WERI-Rb-1 (cell line): ENCODE measurements around the gene RBFOX1.

ENCODE experiments used
- DNase-seq: peaks from one replicate; pipeline ENCODE4 v3.0.0-alpha.2; 2020
- H3K27ac ChIP-seq: fragments of 250-450 bp; sonication (Bioruptor Pico); 2 replicates; pipeline ENCODE4 v1.5.1; 2020; ENCODE audit warnings: mild to moderate bottlenecking, moderate library complexity
- H3K27me3 ChIP-seq: fragments of 250-450 bp; sonication (Bioruptor Pico); 2 replicates; pipeline ENCODE4 v1.5.1; 2021; ENCODE audit warnings: mild to moderate bottlenecking, low read depth, moderate library complexity; ENCODE audit not compliant: insufficient read depth, severe bottlenecking
- H3K36me3 ChIP-seq: fragments of 250-450 bp; sonication (Bioruptor Pico); 2 replicates; pipeline ENCODE4 v1.5.1; 2020; ENCODE audit warnings: mild to moderate bottlenecking, moderate library complexity
- H3K4me3 ChIP-seq: 2 replicates; pipeline ENCODE4 v1.5.1; 2011; ENCODE audit warnings: low read depth, mild to moderate bottlenecking, control low read depth, low read length
- H3K9me3 ChIP-seq: fragments of 250-450 bp; sonication (Bioruptor Pico); 2 replicates; pipeline ENCODE4 v1.5.1; 2021; ENCODE audit warnings: mild to moderate bottlenecking, moderate library complexity; ENCODE audit not compliant: severe bottlenecking
- TF ChIP-seq, protein P1 (sequence below): IDR thresholded peaks from 2 replicates; pipeline ENCODE4 v1.5.1; 2011; ENCODE audit warnings: low read depth, mild to moderate bottlenecking, control low read depth, inconsistent platforms, low read length

The RBFOX1 gene

DNA sequence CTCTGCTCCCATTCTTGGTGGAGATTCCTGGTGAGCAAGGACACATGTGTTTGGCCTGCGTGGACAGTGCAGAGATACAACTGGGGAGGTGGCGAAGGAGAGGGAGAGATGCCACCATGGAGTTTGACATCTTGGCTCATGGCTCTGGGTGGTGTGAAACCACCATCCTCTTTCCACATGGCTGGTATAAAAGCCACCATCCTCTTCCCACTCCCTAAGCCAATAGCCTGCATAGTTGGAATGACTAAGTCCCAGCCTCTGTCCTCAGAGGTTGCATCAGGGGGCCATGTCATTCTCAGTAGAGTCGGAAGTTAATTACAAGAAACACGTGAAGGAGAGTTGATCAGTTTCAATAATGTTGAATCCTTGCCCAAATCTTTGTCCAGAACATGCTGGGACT, 10.0 kb downstream of the RBFOX1 start:
- Histone ChIP-seq H3K36me3 (no peaks in the 10 kb centered on the region), H3K27ac (no peak overlapping the region), H3K27me3 (no peaks in the 10 kb centered on the region), H3K4me3 (no peak overlapping the region), H3K9me3 (no peaks in the 10 kb centered on the region)
- TF ChIP-seq, protein P1, sequence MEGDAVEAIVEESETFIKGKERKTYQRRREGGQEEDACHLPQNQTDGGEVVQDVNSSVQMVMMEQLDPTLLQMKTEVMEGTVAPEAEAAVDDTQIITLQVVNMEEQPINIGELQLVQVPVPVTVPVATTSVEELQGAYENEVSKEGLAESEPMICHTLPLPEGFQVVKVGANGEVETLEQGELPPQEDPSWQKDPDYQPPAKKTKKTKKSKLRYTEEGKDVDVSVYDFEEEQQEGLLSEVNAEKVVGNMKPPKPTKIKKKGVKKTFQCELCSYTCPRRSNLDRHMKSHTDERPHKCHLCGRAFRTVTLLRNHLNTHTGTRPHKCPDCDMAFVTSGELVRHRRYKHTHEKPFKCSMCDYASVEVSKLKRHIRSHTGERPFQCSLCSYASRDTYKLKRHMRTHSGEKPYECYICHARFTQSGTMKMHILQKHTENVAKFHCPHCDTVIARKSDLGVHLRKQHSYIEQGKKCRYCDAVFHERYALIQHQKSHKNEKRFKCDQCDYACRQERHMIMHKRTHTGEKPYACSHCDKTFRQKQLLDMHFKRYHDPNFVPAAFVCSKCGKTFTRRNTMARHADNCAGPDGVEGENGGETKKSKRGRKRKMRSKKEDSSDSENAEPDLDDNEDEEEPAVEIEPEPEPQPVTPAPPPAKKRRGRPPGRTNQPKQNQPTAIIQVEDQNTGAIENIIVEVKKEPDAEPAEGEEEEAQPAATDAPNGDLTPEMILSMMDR: no peak
- no peak for DNase-seq

DNA sequence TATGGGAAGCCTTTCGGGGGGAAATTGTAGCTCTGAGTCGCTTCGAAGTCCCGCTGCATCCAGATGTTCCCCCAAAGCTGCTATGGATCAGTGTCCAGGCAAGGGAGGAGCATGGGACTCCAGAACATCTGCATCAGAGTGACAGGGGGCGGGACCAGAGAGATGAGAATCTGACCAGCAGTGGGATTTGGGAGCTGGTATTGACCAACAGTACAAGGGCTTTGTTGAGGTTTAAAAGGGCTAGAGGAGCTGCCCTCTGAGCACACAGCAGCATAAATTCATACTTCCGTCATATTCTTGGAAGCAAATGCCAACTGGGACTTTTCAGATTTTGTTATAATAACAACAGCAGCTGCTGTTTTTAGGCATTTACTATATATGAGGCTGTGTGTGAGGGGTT, 10.6 kb downstream of the RBFOX1 start:
- H3K36me3 ChIP-seq: no peaks in the 10 kb centered on the region
- no peaks in the 10 kb centered on the region for H3K9me3 ChIP-seq
- TF ChIP-seq, protein P1: no peak
- H3K27ac ChIP-seq: no peak overlapping the region
- H3K27me3 ChIP-seq: no peaks in the 10 kb centered on the region
- no peak overlapping the region for H3K4me3 ChIP-seq
- DNase-seq: no peak

DNA sequence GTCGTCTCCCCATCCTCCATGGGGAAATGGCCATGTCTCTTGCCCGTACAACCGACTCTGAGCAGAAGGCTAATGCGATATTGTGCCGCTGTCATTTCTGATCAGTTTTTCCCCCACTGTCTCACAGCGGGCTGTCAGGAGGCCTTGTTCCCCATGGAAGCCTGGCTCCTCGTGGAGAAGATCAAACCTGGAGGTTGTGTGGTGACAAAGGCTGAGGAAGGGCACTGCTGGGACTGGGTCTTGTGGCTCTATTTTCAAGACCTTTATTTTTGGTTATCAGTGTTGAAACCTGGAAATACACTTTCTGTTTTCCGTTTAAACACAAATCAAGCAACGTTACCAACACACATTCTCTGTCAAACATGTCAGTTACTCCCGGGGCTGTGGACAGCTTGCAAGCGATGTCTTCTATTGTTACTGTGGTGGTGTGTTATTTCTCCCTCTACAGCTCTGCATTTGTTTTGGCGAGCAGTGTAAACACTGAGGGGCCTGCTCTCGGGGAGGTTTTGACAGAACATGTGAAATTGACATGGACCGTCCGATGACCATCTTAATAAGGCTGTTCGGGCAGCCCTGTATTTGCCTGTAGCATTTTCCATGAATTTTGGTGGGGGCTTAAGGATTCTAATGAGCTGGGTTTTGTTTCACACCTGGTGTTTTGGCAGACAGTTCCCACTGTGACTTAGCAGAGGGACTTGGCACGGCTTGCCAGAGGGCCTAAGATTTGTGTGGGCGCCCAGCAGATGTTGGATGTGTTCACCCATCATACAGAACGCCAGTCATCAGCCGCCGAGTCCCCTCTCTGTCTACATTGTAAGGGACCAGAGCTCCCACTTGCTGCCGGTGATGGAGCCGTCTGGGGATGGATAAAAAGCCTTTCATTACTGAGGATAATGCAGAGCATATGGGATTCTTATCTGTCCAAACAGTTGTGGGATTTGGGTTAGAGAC, 12.5 kb downstream of the RBFOX1 start:
- H3K27ac ChIP-seq: no peak overlapping the region
- TF ChIP-seq, protein P1: no peak
- no peak overlapping the region for H3K4me3 ChIP-seq
- H3K27me3 ChIP-seq: no peaks in the 10 kb centered on the region
- H3K9me3 ChIP-seq: no peaks in the 10 kb centered on the region
- H3K36me3 ChIP-seq: no peaks in the 10 kb centered on the region
- no peak for DNase-seq

DNA sequence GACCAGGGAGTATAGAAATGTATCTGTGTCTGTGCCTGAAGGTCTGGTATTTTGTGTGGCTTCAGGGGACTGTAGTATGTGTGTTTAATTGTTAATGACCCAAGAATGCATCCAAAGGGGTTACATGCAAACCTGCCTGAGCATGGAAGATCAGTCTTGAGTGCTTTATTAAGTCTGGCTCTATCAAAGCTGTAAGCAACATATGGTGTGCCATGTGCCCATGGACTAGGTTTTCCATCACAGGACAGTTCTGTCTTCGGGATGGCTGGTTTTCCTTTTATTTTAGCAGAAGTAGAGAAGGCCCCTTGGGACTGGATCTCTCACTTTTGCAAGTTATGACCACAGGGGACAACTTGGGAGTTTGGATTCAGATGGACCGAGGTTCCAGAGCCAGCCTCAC, 18.2 kb downstream of the RBFOX1 start:
- Histone ChIP-seq H3K9me3 (no peaks in the 10 kb centered on the region), H3K27ac (no peak overlapping the region), H3K36me3 (no peaks in the 10 kb centered on the region), H3K4me3 (no peak overlapping the region), H3K27me3 (no peaks in the 10 kb centered on the region)
- no peak for DNase-seq
- TF ChIP-seq, protein P1: no peak

DNA sequence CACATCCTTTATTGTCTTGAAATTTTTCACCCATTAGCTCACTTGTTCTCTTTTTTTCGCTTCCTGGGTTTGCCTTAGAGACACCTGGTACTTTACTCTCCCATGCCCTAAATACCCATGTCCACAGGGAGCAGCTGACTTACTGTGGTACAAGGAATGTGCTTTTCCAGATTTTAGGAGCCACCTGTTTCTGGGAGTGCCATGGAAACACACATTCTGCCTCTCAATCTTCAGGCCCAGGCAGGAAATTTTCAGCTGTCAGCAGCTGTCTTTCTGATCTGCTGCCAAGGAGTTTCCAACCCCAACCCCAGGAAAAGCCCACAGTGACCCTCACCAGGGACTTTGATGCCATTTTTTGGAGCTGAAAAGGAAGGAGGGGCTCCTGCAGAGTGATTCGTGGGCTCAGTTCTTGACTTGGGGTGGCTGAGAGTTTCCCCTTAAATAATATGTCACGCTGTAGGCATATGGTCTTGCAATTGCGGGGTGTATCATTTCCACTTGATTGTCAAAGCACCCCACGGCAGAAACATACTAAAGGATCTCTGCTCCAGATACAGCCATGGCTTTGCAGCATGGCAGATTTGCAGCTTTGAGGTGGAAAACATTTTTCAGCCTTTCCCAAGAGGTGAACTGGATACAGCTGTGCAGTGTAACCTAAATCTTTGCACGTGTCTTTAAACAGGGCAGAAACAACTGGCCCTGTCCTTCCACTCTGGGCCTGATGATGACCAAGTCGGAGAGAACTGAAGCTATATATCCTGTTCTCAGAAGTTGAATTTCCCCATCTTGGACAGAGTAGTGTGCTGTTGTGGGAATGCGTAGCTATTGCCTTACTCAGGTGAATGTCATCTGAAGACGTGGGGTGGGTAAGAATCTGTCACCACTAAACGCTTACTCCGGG, 19.2 kb downstream of the RBFOX1 start:
- TF ChIP-seq, protein P1: no peak
- no peaks in the 10 kb centered on the region for H3K36me3 ChIP-seq

More for the DNA sequence above, 19.2 kb downstream of the RBFOX1 start:
- Histone ChIP-seq H3K27me3 (no peaks in the 10 kb centered on the region), H3K4me3 (no peak overlapping the region), H3K27ac (no peak overlapping the region), H3K9me3 (no peaks in the 10 kb centered on the region)
- no peak for DNase-seq
